Neuronal stem cell (in vitro differentiated cells): ENCODE results near the gene NTRK1.

Source experiments
- DNase-seq: peaks from one replicate; pipeline ENCODE4 v3.0.0-alpha.2; 2013; ENCODE audit warnings: low spot score
- H2AFZ ChIP-seq: one replicate; pipeline ENCODE4 v1.6.1; 2013; ENCODE audit warnings: mild to moderate bottlenecking, low read length, inconsistent platforms
- H2AK5ac ChIP-seq: 2 replicates; pipeline ENCODE4 v1.6.1; 2013; ENCODE audit warnings: low read depth, mild to moderate bottlenecking, inconsistent platforms, low read length, moderate library complexity, mixed read lengths
- H2BK120ac ChIP-seq: 2 replicates; pipeline ENCODE4 v1.6.1; 2013; ENCODE audit warnings: low read depth, mild to moderate bottlenecking, inconsistent platforms, low read length, moderate library complexity, mixed read lengths
- H2BK12ac ChIP-seq: one replicate; pipeline ENCODE4 v1.6.1; 2013; ENCODE audit warnings: low read length, inconsistent platforms
- H2BK15ac ChIP-seq: 2 replicates; pipeline ENCODE4 v1.6.1; 2013; ENCODE audit warnings: mild to moderate bottlenecking, low read length, inconsistent platforms, mixed read lengths
- H2BK5ac ChIP-seq: one replicate; pipeline ENCODE4 v1.6.1; 2013; ENCODE audit warnings: inconsistent platforms, mild to moderate bottlenecking, low read length, moderate library complexity
- H3K14ac ChIP-seq: one replicate; pipeline ENCODE4 v1.6.1; 2013; ENCODE audit warnings: low read length, inconsistent platforms
- H3K18ac ChIP-seq: 2 replicates; pipeline ENCODE4 v1.6.1; 2013; ENCODE audit warnings: low read length, inconsistent platforms
- H3K23ac ChIP-seq: 2 replicates; pipeline ENCODE4 v1.6.1; 2013; ENCODE audit warnings: low read depth, mild to moderate bottlenecking, mixed read lengths, low read length, inconsistent platforms; ENCODE audit not compliant: poor library complexity
- H3K27ac ChIP-seq: replicated peaks from 3 replicates; pipeline ENCODE4 v1.5.1; 2013; ENCODE audit warnings: low read length, inconsistent platforms
- H3K27me3 ChIP-seq, 3 experiments: 2 replicates each; pipeline ENCODE4 v1.6.1; 2013; ENCODE audit warnings: low read length in 3 of 3, mild to moderate bottlenecking in 2 of 3, inconsistent platforms in 1 of 3, low read depth in 1 of 3, mixed read lengths in 1 of 3, moderate library complexity in 1 of 3; ENCODE audit not compliant: control insufficient read depth in 3 of 3, insufficient read depth in 3 of 3
- H3K36me3 ChIP-seq, 2 donors: replicated peaks in 1 of 2; 2 replicates each; pipeline ENCODE4 v1.6.1; 2013; ENCODE audit warnings: low read length in 2 of 2; ENCODE audit not compliant: control insufficient read depth in 2 of 2, insufficient read depth in 2 of 2
- H3K4ac ChIP-seq: 2 replicates; pipeline ENCODE4 v1.6.1; 2013; ENCODE audit warnings: inconsistent platforms, mild to moderate bottlenecking, low read length, moderate library complexity
- H3K4me1 ChIP-seq, 2 donors: 1 replicate in 1 of 2; 2 replicates in 1 of 2; pipeline ENCODE4 v1.6.1; 2013; ENCODE audit warnings: low read length in 2 of 2, low read depth in 1 of 2; ENCODE audit not compliant: control insufficient read depth in 2 of 2, insufficient read depth in 1 of 2
- H3K4me2 ChIP-seq: one replicate; pipeline ENCODE4 v1.6.1; 2013; ENCODE audit warnings: mild to moderate bottlenecking, low read length, inconsistent platforms; ENCODE audit not compliant: insufficient read depth, poor library complexity, severe bottlenecking
- H3K4me3 ChIP-seq, 2 donors: 2 replicates each; pipeline ENCODE4 v1.5.1; 2013; ENCODE audit warnings: low read length in 2 of 2, mild to moderate bottlenecking in 2 of 2, inconsistent platforms in 1 of 2, moderate library complexity in 1 of 2
- H3K79me1 ChIP-seq: one replicate; pipeline ENCODE4 v1.6.1; 2013; ENCODE audit warnings: low read depth, mild to moderate bottlenecking, inconsistent platforms, low read length, moderate library complexity
- H3K9ac ChIP-seq: one replicate; pipeline ENCODE4 v1.6.1; 2013; ENCODE audit warnings: mild to moderate bottlenecking, low read depth, low read length, inconsistent platforms; ENCODE audit not compliant: poor library complexity
- H3K9me3 ChIP-seq, 2 donors: replicated peaks in 1 of 2; 2 replicates each; pipeline versions ENCODE3 to v1.6.1; 2013; ENCODE audit warnings: low read length in 2 of 2, mild to moderate bottlenecking in 2 of 2, inconsistent platforms in 1 of 2, low read depth in 1 of 2, mixed read lengths in 1 of 2, moderate library complexity in 1 of 2; ENCODE audit not compliant: control insufficient read depth in 2 of 2, insufficient read depth in 1 of 2
- H4K8ac ChIP-seq: one replicate; pipeline ENCODE4 v1.6.1; 2013; ENCODE audit warnings: low read depth, mild to moderate bottlenecking, inconsistent platforms, low read length, moderate library complexity
- H4K91ac ChIP-seq: one replicate; pipeline ENCODE4 v1.6.1; 2013; ENCODE audit warnings: low read length, low read depth, mild to moderate bottlenecking, inconsistent platforms; ENCODE audit not compliant: poor library complexity
- WGBS, 2 donors: extraction: QIAGEN DNeasy Blood & Tissue Kit; methylation state at CpG; one replicate each; pipeline ENCODE4 v1.1.7; 2013; ENCODE audit warnings: missing lambda C conversion rate in 2 of 2, mixed read lengths in 1 of 2; ENCODE audit not compliant: insufficient read length in 2 of 2, insufficient replicate concordance in 1 of 2; ENCODE audit errors: extremely low coverage in 2 of 2; 5-methylcytosine and 5-hydroxymethylcytosine counted together

NTRK1 gene

GRCh38 chr1:156929596-156930238 lies 69.1 kb downstream of the NTRK1 start:
- H3K4me1 ChIP-seq = peaks cover 3 to 9% of the 10 kb centered on the region in 2 donors
- H3K4me2 ChIP-seq = no peak overlapping the region
- H3K9me3 ChIP-seq = peaks cover 2 to 3% of the 10 kb centered on the region in 2 donors
- H2AK5ac ChIP-seq = peak overlapping the region; percentile 29
- no peak overlapping the region for H2BK5ac ChIP-seq
- H3K79me1 ChIP-seq = no peaks in the 10 kb centered on the region
- no peak overlapping the region for H3K9ac ChIP-seq
- H4K91ac ChIP-seq = no peak overlapping the region
- H3K4me3 ChIP-seq = no peak overlapping the region
- no peak overlapping the region for H3K23ac ChIP-seq
- H3K4ac ChIP-seq = no peak overlapping the region
- H3K27ac ChIP-seq = no peak overlapping the region
- no peak overlapping the region for H4K8ac ChIP-seq
- H3K27me3 ChIP-seq = peaks cover 21 to 51% (median 39%) of the 10 kb centered on the region in 3 experiments
- H2BK15ac ChIP-seq = peak overlapping the region; percentile 12
- peaks cover 0 to 12% of the 10 kb centered on the region in 2 donors for H3K36me3 ChIP-seq
- WGBS, 2 donors = no CpG with 5 or more reads among the region's 6 CpGs
- no peak overlapping the region for H3K18ac ChIP-seq
- H2BK12ac ChIP-seq = no peak overlapping the region
- H3K14ac ChIP-seq = no peak overlapping the region
- no peak overlapping the region for H2AFZ ChIP-seq
- DNase-seq = no peak
- no peak overlapping the region for H2BK120ac ChIP-seq

GRCh38 chr1:156930483-156930882 lies 69.8 kb downstream of the NTRK1 start:
- no peak for DNase-seq
- Histone ChIP-seq H2BK12ac (no peak overlapping the region), H3K4me3 (no peak overlapping the region), H3K9ac (no peak overlapping the region), H3K36me3 (peaks cover under 1 to 19% of the 10 kb centered on the region in 2 donors), H3K9me3 (peaks cover 0 to 1% of the 10 kb centered on the region in 2 donors), H4K91ac (no peak overlapping the region), H3K18ac (no peak overlapping the region), H4K8ac (no peak overlapping the region), H3K27me3 (peaks cover 16 to 43% (median 31%) of the 10 kb centered on the region in 3 experiments), H3K23ac (peak overlapping the region; percentile 26), H3K27ac (no peak overlapping the region), H2AFZ (no peak overlapping the region), H3K14ac (no peak overlapping the region), H3K79me1 (no peaks in the 10 kb centered on the region), H2AK5ac (no peak overlapping the region), H2BK120ac (no peak overlapping the region), H2BK5ac (no peak overlapping the region), H3K4me2 (no peak overlapping the region), H3K4ac (no peak overlapping the region), H3K4me1 (peaks cover 3 to 9% of the 10 kb centered on the region in 2 donors), H2BK15ac (no peak overlapping the region)
- WGBS, 2 donors = no CpG with 5 or more reads among the region's 4 CpGs
